Glutamatergic neuron (in vitro differentiated cells): ENCODE measurements around the gene ADGRG3. TPM values are rescaled to one million over a fixed set of nuclear protein-coding genes. Genes with fewer than 3 reads are reported as not detected.

Experiments
- DNase-seq: peaks from one replicate; pipeline ENCODE4 v3.0.0; 2022
- H3K27ac Mint-ChIP-seq: one replicate; pipeline ENCODE4 v1.8.0; 2020; ENCODE audit warnings: mild to moderate bottlenecking, mixed read lengths, inconsistent platforms; ENCODE audit not compliant: unreplicated experiment
- H3K27me3 Mint-ChIP-seq: one replicate; pipeline ENCODE4 v1.8.0; 2020; ENCODE audit warnings: mild to moderate bottlenecking, moderate library complexity, mixed read lengths, inconsistent platforms; ENCODE audit not compliant: unreplicated experiment
- H3K36me3 Mint-ChIP-seq: one replicate; pipeline ENCODE4 v1.8.0; 2020; ENCODE audit warnings: mild to moderate bottlenecking, mixed read lengths, inconsistent platforms; ENCODE audit not compliant: unreplicated experiment
- H3K4me1 Mint-ChIP-seq: one replicate; pipeline ENCODE4 v1.8.0; 2020; ENCODE audit warnings: mild to moderate bottlenecking, low read depth, mixed read lengths, inconsistent platforms; ENCODE audit not compliant: unreplicated experiment
- H3K4me3 Mint-ChIP-seq: one replicate; pipeline ENCODE4 v1.8.0; 2020; ENCODE audit warnings: mild to moderate bottlenecking, mixed read lengths, inconsistent platforms; ENCODE audit not compliant: unreplicated experiment
- H3K9me3 Mint-ChIP-seq: one replicate; pipeline ENCODE4 v1.8.0; 2020; ENCODE audit warnings: mild to moderate bottlenecking, moderate library complexity, mixed read lengths, inconsistent platforms; ENCODE audit not compliant: unreplicated experiment
- total RNA-seq: library from RNA; stranded (reverse); fragmentation: NEBNext Ultra II Directional; extraction: Animal tissue kit (Norgen Biotek cat#: 25700); gene quantifications from one replicate; pipeline ENCODE4 v1.2.1, GENCODE V29; 2021; ENCODE audit not compliant: unreplicated experiment
- TF ChIP-seq, protein P1 (sequence below): fragments of 200-600 bp; sonication (generic); IDR thresholded peaks from one replicate; pipeline ENCODE4 v1.5.0; 2021; ENCODE audit not compliant: partially characterized antibody, unreplicated experiment

ADGRG3 gene
- total RNA-seq, 1 donor from 2014 or later, result not detected

DNA sequence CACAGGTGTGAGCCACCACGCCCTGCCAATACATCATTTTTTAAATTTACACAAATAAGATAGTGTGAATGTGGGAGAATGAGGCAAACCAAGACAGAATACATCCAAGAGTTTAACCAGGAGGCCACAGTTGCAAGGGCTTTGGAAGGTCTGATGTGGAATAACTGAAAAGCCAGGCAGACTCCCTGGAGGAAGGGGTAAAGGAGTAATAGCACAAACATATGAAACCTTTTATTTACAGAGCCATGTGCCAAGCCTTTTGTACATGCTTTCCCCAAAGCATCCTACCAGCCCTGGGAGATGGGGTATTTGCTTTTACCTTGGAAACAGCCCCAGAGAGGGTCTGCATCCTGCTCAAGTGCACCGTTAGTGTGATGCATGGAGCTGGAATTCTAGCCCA, 4.7 kb downstream of the ADGRG3 start:
- Mint-ChIP-seq H3K4me3 (no peak overlapping the region), H3K36me3 (no peaks in the 10 kb centered on the region), H3K9me3 (peaks cover 7% of the 10 kb centered on the region), H3K27me3 (peaks cover 4% of the 10 kb centered on the region), H3K27ac (no peak overlapping the region), H3K4me1 (peaks cover 3% of the 10 kb centered on the region)
- TF ChIP-seq, protein P1, sequence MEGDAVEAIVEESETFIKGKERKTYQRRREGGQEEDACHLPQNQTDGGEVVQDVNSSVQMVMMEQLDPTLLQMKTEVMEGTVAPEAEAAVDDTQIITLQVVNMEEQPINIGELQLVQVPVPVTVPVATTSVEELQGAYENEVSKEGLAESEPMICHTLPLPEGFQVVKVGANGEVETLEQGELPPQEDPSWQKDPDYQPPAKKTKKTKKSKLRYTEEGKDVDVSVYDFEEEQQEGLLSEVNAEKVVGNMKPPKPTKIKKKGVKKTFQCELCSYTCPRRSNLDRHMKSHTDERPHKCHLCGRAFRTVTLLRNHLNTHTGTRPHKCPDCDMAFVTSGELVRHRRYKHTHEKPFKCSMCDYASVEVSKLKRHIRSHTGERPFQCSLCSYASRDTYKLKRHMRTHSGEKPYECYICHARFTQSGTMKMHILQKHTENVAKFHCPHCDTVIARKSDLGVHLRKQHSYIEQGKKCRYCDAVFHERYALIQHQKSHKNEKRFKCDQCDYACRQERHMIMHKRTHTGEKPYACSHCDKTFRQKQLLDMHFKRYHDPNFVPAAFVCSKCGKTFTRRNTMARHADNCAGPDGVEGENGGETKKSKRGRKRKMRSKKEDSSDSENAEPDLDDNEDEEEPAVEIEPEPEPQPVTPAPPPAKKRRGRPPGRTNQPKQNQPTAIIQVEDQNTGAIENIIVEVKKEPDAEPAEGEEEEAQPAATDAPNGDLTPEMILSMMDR, result no peak
- DNase-seq, result no peak

DNA sequence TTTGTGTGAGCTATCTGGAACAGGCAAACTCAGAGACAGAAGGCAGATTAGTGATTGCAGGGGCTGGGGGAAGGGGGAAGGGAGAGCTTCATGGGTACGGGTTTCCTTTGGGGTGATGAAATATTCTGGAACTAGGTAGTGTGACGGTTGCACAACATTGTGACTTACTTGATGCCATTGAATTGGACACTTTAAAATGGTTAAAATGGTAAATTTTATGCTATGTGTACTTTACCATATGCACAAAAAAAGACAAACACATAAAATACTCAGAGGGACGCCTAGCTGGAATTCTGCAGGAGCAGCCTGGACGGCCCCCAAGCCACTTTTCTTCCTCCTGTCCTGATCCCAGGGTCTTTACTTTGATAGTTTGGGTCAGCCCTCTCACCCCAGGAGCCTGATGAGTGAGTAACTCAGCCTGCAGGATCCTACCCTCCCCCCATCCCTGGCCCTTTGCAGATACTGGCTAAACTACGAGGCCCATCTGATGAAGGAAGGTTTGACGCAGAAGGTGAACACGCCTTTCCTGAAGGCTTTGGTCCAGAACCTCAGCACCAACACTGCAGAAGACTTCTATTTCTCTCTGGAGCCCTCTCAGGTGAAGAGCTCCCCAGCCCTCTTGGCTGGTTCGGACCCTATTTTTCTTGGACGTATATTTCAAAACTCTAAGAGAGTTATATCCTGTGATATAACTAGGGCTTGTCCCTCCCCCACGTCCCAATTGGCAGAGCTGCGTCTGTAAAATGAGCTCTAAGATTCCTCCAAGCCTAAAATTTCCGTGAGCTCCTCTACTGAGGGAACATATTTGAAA, 7.8 kb downstream of the ADGRG3 start:
- Mint-ChIP-seq H3K36me3 (no peaks in the 10 kb centered on the region), H3K4me3 (no peak overlapping the region), H3K27me3 (peaks cover 3% of the 10 kb centered on the region), H3K4me1 (peaks cover 4% of the 10 kb centered on the region), H3K9me3 (peaks cover 8% of the 10 kb centered on the region), H3K27ac (no peak overlapping the region)
- DNase-seq, result no peak
- TF ChIP-seq, protein P1, result no peak

DNA sequence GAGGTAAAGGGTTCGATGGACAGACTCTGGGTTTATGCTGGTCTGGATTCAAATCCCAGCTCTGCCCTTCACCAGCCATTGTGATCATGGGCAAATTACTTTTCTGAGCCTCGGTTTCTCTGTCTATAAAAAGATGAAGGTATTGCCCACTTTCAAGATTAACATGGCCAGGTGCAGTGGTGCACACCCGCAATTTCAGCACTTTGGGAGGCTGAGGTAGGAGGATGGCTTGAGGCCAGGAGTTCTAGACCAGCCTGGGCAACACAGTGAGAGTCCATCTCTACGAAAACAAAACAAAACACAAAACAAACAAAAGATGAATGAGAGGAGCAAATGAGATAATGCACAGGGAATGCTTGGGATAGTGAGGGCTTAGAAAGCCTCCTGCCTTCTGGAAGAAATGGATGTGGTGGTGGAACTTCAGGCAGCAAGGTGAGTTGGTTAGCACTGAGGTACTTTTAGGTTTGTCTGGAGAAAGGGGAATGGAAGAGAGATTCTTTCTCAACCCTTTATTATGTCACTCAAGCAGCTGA, 8.5 kb downstream of the ADGRG3 start:
- Mint-ChIP-seq H3K36me3 (no peaks in the 10 kb centered on the region), H3K4me3 (no peak overlapping the region), H3K9me3 (peaks cover 8% of the 10 kb centered on the region)

DNA sequence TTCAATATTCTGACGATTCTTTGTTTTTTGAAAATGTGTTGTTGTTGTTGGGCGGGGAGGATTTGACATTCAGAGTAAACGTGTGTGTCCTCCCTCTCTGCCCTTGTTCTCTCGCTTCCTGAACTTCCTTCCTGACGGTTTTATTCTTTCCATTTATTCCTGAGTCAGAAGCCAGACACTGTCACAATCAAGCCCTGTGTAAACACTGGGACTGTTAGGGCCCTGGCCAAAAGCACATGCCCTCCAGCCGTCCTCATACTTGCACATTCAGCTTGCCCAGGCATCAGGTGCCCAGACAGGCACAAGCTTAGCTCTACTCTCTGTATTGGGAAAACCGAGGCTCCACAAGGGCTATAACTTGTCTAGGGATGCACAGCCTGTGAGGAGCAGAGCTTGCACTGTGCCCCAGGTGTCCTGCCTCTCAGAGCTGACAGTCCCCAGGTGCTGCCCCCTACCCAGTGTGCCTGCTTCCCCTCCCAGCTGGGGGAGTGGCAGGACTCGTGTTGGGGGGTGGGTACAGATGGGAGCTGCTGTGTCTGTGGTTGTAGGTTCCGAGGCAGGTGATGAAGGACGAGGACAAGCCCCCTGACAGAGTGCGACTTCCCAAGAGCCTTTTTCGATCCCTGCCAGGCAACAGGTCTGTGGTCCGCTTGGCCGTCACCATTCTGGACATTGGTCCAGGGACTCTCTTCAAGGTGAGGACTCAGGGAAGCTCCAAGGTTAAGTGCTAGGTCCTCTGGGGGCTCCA, 9.7 kb downstream of the ADGRG3 start:
- H3K9me3 Mint-ChIP-seq, result peaks cover 8% of the 10 kb centered on the region
- peaks cover 4% of the 10 kb centered on the region for H3K4me1 Mint-ChIP-seq
- H3K27me3 Mint-ChIP-seq, result peaks cover 3% of the 10 kb centered on the region
- no peak overlapping the region for H3K27ac Mint-ChIP-seq
- TF ChIP-seq, protein P1, result no peak
- DNase-seq, result no peak
- no peaks in the 10 kb centered on the region for H3K36me3 Mint-ChIP-seq
- H3K4me3 Mint-ChIP-seq, result no peak overlapping the region

More for the DNA sequence above, 8.5 kb downstream of the ADGRG3 start:
- no peak for DNase-seq
- peaks cover 4% of the 10 kb centered on the region for H3K4me1 Mint-ChIP-seq
- peaks cover 3% of the 10 kb centered on the region for H3K27me3 Mint-ChIP-seq
- TF ChIP-seq, protein P1, result no peak
- H3K27ac Mint-ChIP-seq, result no peak overlapping the region
